IMR-90 (cell line): ENCODE measurements around the gene FRAS1. TPM values are rescaled to one million over a fixed set of nuclear protein-coding genes. Genes with fewer than 3 reads are reported as not detected.
"Not testable (repeated sequence)": the region's sequence is repeated elsewhere in the genome, so short reads cannot be mapped to it uniquely, and the experiment has no call there.

Source experiments
- ATAC-seq: fragments of 200-7000 bp; cut with Tn5 transposase; 2 replicates; pipeline ENCODE4 v1.9.1; 2020; ENCODE audit warnings: low read depth, mild to moderate bottlenecking, moderate library complexity
- BruUV-seq: library from RNA; stranded (reverse); fragments of 400-500 nt; replicated peaks from 2 replicates; lab custom pipeline; 2021; lab: Mats Ljungman, UMichigan
- CTCF ChIA-PET: fragments of 300-600 bp; formaldehyde crosslinking; extraction: SDS; loops from one replicate; lab custom pipeline; 2021; ENCODE audit warnings: antibody characterized with exemption; lab: Yijun Ruan, JAX
- POLR2A ChIA-PET: fragments of 300-600 bp; sonication (Branson Sonifier 250); formaldehyde crosslinking; loops from one replicate; lab custom pipeline; 2022; ENCODE audit warnings: antibody characterized with exemption; ENCODE audit not compliant: unreplicated experiment; lab: Charles Lee
- DNase-seq: peaks from one replicate; pipeline ENCODE4 v3.0.0; 2013
- H2AFZ ChIP-seq: replicated peaks from 2 replicates; pipeline ENCODE3; 2013; ENCODE audit warnings: low read length, mild to moderate bottlenecking; ENCODE audit not compliant: poor library complexity
- H2AK5ac ChIP-seq: 2 replicates; pipeline ENCODE4 v1.6.1; 2013; ENCODE audit warnings: low read depth, low read length, inconsistent platforms
- H2AK9ac ChIP-seq: replicated peaks from 2 replicates; pipeline ENCODE3; 2013; ENCODE audit warnings: mild to moderate bottlenecking, low read depth, low read length, moderate library complexity; ENCODE audit not compliant: poor library complexity
- H2BK120ac ChIP-seq: 2 replicates; pipeline ENCODE4 v1.6.1; 2013; ENCODE audit warnings: low read depth, low read length, inconsistent platforms
- H2BK15ac ChIP-seq: 3 replicates; pipeline ENCODE4 v1.6.1; 2013; ENCODE audit warnings: low read depth, low read length, inconsistent platforms
- H2BK20ac ChIP-seq: 2 replicates; pipeline ENCODE4 v1.6.1; 2013; ENCODE audit warnings: low read depth, mild to moderate bottlenecking, inconsistent platforms, low read length, moderate library complexity
- H2BK5ac ChIP-seq: 2 replicates; pipeline ENCODE4 v1.6.1; 2013; ENCODE audit warnings: mild to moderate bottlenecking, low read depth, low read length, inconsistent platforms; ENCODE audit not compliant: poor library complexity, severe bottlenecking
- H3K14ac ChIP-seq: replicated peaks from 2 replicates; pipeline ENCODE4 v1.6.1; 2013; ENCODE audit warnings: low read depth, low read length, inconsistent platforms
- H3K18ac ChIP-seq: 2 replicates; pipeline ENCODE4 v1.6.1; 2013; ENCODE audit warnings: low read depth, low read length, control low read depth
- H3K23ac ChIP-seq: 2 replicates; pipeline ENCODE4 v1.6.1; 2013; ENCODE audit warnings: low read depth, low read length, inconsistent platforms
- H3K27ac ChIP-seq: 2 replicates; pipeline ENCODE4 v1.5.1; 2013; ENCODE audit warnings: mild to moderate bottlenecking, control low read depth, low read length; ENCODE audit not compliant: insufficient read depth
- H3K27me3 ChIP-seq: 2 replicates; pipeline ENCODE4 v1.6.1; 2013; ENCODE audit warnings: low read length; ENCODE audit not compliant: control insufficient read depth, insufficient read depth
- H3K36me3 ChIP-seq: 2 replicates; pipeline ENCODE4 v1.6.1; 2013; ENCODE audit warnings: low read length, mixed read lengths; ENCODE audit not compliant: control insufficient read depth, insufficient read depth
- H3K4ac ChIP-seq: 2 replicates; pipeline ENCODE4 v1.6.1; 2013; ENCODE audit warnings: low read depth, low read length, inconsistent platforms
- H3K4me1 ChIP-seq: 2 replicates; pipeline ENCODE4 v1.6.1; 2013; ENCODE audit warnings: low read length, mixed read lengths; ENCODE audit not compliant: control insufficient read depth, insufficient read depth
- H3K4me2 ChIP-seq: 2 replicates; pipeline ENCODE4 v1.6.1; 2013; ENCODE audit warnings: low read depth, mild to moderate bottlenecking, control low read depth, low read length, moderate library complexity
- H3K4me3 ChIP-seq: 2 replicates; pipeline ENCODE4 v1.5.1; 2013; ENCODE audit warnings: low read depth, mild to moderate bottlenecking, control low read depth, low read length, moderate library complexity; ENCODE audit not compliant: insufficient read depth
- H3K56ac ChIP-seq: 2 replicates; pipeline ENCODE4 v1.6.1; 2013; ENCODE audit warnings: low read length, inconsistent platforms; ENCODE audit not compliant: insufficient read depth; ENCODE audit errors: extremely low read depth
- H3K79me1 ChIP-seq, 2 experiments: 2 replicates each; pipeline ENCODE4 v1.6.1; 2013; ENCODE audit warnings: low read length in 2 of 2, inconsistent platforms in 1 of 2, low read depth in 1 of 2
- H3K9ac ChIP-seq: 2 replicates; pipeline ENCODE4 v1.6.1; 2013; ENCODE audit warnings: low read depth, low read length, control low read depth
- H3K9me1 ChIP-seq: 2 replicates; pipeline ENCODE4 v1.6.1; 2013; ENCODE audit warnings: low read length, inconsistent platforms; ENCODE audit not compliant: insufficient read depth
- H3K9me3 ChIP-seq: 2 replicates; pipeline ENCODE4 v1.6.1; 2013; ENCODE audit warnings: low read length; ENCODE audit not compliant: control insufficient read depth, insufficient read depth
- H4K20me1 ChIP-seq: 2 replicates; pipeline ENCODE4 v1.6.1; 2013; ENCODE audit warnings: low read length, inconsistent platforms; ENCODE audit not compliant: insufficient read depth
- H4K5ac ChIP-seq: 2 replicates; pipeline ENCODE4 v1.6.1; 2013; ENCODE audit warnings: mild to moderate bottlenecking, low read depth, low read length, control low read depth
- H4K8ac ChIP-seq, 2 experiments: 2 replicates each; pipeline ENCODE4 v1.6.1; 2013; ENCODE audit warnings: low read depth in 2 of 2, low read length in 2 of 2, control low read depth in 1 of 2, inconsistent platforms in 1 of 2
- H4K91ac ChIP-seq: 2 replicates; pipeline ENCODE4 v1.6.1; 2013; ENCODE audit warnings: low read depth, low read length, inconsistent platforms; ENCODE audit not compliant: insufficient read depth
- FOS ChIP-seq: fragments of 150-350 bp; IDR thresholded peaks from 2 replicates; pipeline ENCODE4 v1.6.1; 2016; ENCODE audit warnings: low read depth, low read length
- WGBS, 2 experiments: methylation state at CpG; one replicate each; pipeline versions ENCODE4 v1.1.5 to v1.1.7; 2013; ENCODE audit warnings: missing lambda C conversion rate in 2 of 2; ENCODE audit not compliant: insufficient read length in 1 of 2; ENCODE audit errors: extremely low coverage in 2 of 2; 5-methylcytosine and 5-hydroxymethylcytosine counted together
- dilution Hi-C: fragments of 300-500 bp; cut with HindIII; formaldehyde crosslinking; loops from one replicate; pipeline ENCODE4 v1.14.3; 2018; ENCODE audit warnings: low sequenced_read_pairs; ENCODE audit not compliant: unreplicated experiment
- in situ Hi-C: fragments of 300-500 bp; cut with MboI; formaldehyde crosslinking; loops from 3 replicates; pipeline ENCODE4 v1.14.3; 2019; ENCODE audit warnings: low sequenced_read_pairs, inconsistent platforms, mixed read lengths
- intact Hi-C: fragments of 100-400 bp; cut with micrococcal nuclease; formaldehyde crosslinking; loops from 2 replicates; pipeline ENCODE4 v1.10.0; 2022
- polyA plus RNA-seq, 3 experiments: library from polyadenylated mRNA; depleted of rRNA; stranded (reverse); fragments of >200 nt; gene quantifications; 2 replicates each; pipeline ENCODE4 v1.2.3, GENCODE V29; 2012; ENCODE audit warnings: low replicate concordance in 1 of 3
- total RNA-seq: library from RNA; depleted of rRNA; stranded (reverse); fragments of >200 nt; gene quantifications from 2 replicates; pipeline ENCODE4 v1.2.3, GENCODE V29; 2012

FRAS1 gene
- total and polyA plus RNA-seq, 2 of the 4 experiments (the other 2 are of a cell fraction) = under 0.01 to 0.03 TPM

DNA sequence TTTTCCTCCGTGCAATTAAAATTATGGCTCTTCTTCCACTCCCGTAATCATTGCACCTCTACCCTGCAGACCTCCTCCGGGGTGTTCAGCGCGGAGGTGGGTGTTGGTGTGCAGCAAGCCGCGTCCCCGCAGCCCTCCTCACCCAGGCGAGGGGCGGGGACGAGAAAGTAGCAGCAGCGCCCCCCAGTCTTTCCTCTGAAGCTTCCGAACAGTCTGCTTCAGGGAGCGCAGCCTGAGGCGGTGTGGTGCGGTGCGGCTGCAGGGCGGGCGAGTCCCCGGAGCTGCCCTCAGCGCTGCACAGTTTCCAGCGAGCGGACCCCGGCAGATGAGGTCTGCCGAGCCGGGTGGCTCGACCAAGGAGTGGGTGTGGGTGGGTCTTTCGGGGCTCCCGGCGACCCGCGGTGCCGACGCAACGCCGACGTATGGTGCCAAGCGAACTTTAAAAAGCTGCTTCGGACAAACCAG, at the start of gene FRAS1 (continued):
- no peak for TF ChIP-seq FOS

DNA sequence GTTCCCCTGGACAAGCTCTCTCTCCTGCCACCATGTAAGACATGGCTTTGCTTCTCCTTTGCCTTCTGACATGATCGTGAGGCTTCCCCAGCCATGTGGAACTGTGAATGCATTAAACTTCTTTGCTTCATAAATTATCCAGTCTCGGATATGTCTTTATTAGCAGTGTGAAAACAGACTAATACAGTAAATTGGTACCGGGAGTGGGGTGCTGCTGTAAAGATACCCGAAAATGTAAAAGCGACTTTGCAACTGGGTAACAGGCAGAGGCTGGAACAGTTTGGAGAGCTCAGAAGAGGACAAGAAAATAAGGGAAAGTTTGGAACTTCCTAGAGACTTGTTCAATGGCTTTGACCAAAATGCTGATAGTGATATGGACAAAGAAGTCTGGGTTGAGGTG, 46.1 kb upstream of the FRAS1 start:
- H2BK15ac ChIP-seq, H2AK9ac ChIP-seq, H3K9ac ChIP-seq, H3K18ac ChIP-seq, H3K36me3 ChIP-seq, H3K27me3 ChIP-seq, H3K27ac ChIP-seq, BruUV-seq, intact Hi-C loops, H3K9me3 ChIP-seq, DNase-seq, H4K8ac ChIP-seq, H2BK20ac ChIP-seq, dilution Hi-C loops, POLR2A ChIA-PET, H4K5ac ChIP-seq, H3K4me2 ChIP-seq, H3K4ac ChIP-seq, CTCF ChIA-PET, H2BK5ac ChIP-seq, H3K4me3 ChIP-seq, H2AFZ ChIP-seq, H3K4me1 ChIP-seq, H3K9me1 ChIP-seq, H2AK5ac ChIP-seq, H3K79me1 ChIP-seq, H3K23ac ChIP-seq, H3K56ac ChIP-seq, ATAC-seq, H4K91ac ChIP-seq, H4K20me1 ChIP-seq, in situ Hi-C loops, H3K14ac ChIP-seq, H2BK120ac ChIP-seq: not testable (repeated sequence)
- WGBS, 2 experiments = 93% methylated on average over 3 of the region's 5 CpGs; no CpG with 5 or more reads in 1 of the 2 experiments
